ENCODE data around the gene KRTAP26-1. TPM values are rescaled to one million over a fixed set of nuclear protein-coding genes. Genes with fewer than 3 reads are reported as not detected.

Gene KRTAP26-1
- total RNA-seq, 4 donors from 2014 or later = not detected

DNA sequence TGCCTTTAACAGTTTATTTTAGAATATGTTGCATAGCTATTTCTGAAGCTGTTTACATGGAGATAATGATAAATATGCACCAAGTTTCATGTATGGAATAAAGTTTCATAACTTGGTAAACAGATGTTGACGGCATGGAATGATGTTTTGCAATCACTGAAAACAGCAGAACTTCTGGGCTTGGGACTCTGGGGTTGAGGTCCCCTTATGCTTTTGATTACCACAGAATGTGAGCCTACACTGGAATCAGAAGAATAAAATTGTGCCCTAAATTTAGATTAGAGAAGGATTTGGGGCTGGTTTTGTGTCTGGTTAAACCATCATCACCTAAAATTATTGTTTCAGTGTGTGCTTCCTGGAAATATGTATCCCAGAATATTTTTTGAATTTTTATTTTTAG is 48.5 kb downstream of the KRTAP26-1 start:
- TF ChIP-seq, protein P1, sequence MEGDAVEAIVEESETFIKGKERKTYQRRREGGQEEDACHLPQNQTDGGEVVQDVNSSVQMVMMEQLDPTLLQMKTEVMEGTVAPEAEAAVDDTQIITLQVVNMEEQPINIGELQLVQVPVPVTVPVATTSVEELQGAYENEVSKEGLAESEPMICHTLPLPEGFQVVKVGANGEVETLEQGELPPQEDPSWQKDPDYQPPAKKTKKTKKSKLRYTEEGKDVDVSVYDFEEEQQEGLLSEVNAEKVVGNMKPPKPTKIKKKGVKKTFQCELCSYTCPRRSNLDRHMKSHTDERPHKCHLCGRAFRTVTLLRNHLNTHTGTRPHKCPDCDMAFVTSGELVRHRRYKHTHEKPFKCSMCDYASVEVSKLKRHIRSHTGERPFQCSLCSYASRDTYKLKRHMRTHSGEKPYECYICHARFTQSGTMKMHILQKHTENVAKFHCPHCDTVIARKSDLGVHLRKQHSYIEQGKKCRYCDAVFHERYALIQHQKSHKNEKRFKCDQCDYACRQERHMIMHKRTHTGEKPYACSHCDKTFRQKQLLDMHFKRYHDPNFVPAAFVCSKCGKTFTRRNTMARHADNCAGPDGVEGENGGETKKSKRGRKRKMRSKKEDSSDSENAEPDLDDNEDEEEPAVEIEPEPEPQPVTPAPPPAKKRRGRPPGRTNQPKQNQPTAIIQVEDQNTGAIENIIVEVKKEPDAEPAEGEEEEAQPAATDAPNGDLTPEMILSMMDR (IDR thresholded peaks at IDR 0.05) = no peak
- no peak for DNase-seq (ENCODE audit: low spot score)
- no peak for ATAC-seq (ENCODE audit: low FRiP score)

DNA sequence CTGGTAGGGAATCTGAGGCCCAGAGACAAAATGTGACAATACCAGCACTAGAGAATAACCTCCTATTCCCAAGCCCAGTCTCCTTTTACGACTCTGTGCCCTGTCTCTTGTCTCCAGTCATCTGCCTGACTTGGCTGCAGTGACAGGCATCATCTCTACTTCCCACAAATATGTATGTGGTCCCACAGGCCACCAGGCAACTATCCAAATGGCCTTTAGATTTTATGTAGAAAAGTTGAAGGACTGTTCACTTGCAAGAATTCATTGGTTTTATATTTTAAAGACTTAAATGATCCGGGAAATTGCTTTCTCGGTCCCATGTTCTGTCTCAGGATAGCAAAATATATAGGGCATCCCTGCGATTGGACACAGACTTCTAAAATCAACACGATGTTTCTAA is 49.0 kb downstream of the KRTAP26-1 start:
- ATAC-seq (ENCODE audit: low FRiP score) (no peak), DNase-seq (ENCODE audit: low spot score) (no peak)
- TF ChIP-seq, protein P1 (IDR thresholded peaks at IDR 0.05) = no peak

- DNase-seq (ENCODE audit: low spot score) = no peak
Observed at GRCh38 chr21:30269803-30270530, 50.1 kb downstream of the KRTAP26-1 start.

More at GRCh38 chr21:30269803-30270530, 50.1 kb downstream of the KRTAP26-1 start:
- TF ChIP-seq, protein P1 (IDR thresholded peaks at IDR 0.05) = no peak
- ATAC-seq (ENCODE audit: low FRiP score) = no peak

Small RNAs within 50 kb of the gene (small RNA-seq; reads per million reads assigned to genes)
- gene KRTAP23-1 = not detected

Other genes with a start within 250 kb of the KRTAP26-1 start
- not detected for gene CLDN17, start 153.5 kb downstream of the KRTAP26-1 start, total RNA-seq
- not detected for gene CLDN8, start 104.2 kb downstream of the KRTAP26-1 start, total RNA-seq
- gene KRTAP24-1, start 37.4 kb downstream of the KRTAP26-1 start, total RNA-seq = not detected
- not detected for gene KRTAP25-1, start 30.8 kb downstream of the KRTAP26-1 start, total RNA-seq
- gene KRTAP27-1, start 17.4 kb upstream of the KRTAP26-1 start, total RNA-seq = not detected
- not detected for gene KRTAP23-1, start 28.3 kb upstream of the KRTAP26-1 start, total RNA-seq
- gene KRTAP13-2, start 52.0 kb upstream of the KRTAP26-1 start, total RNA-seq = not detected
- gene KRTAP13-1, start 75.7 kb upstream of the KRTAP26-1 start, total RNA-seq = not detected
- not detected for gene KRTAP13-3, start 105.6 kb upstream of the KRTAP26-1 start, total RNA-seq
- not detected for gene KRTAP13-4, start 109.9 kb upstream of the KRTAP26-1 start, total RNA-seq
- gene KRTAP15-1, start 120.0 kb upstream of the KRTAP26-1 start, total RNA-seq = not detected
- gene KRTAP19-1, start 160.1 kb upstream of the KRTAP26-1 start, total RNA-seq = not detected
- gene KRTAP19-2, start 167.1 kb upstream of the KRTAP26-1 start, total RNA-seq = not detected
- gene KRTAP19-3, start 171.7 kb upstream of the KRTAP26-1 start, total RNA-seq = not detected
- not detected for gene KRTAP19-4, start 176.8 kb upstream of the KRTAP26-1 start, total RNA-seq
- not detected for gene KRTAP19-5, start 181.8 kb upstream of the KRTAP26-1 start, total RNA-seq
- not detected for gene KRTAP19-6, start 221.5 kb upstream of the KRTAP26-1 start, total RNA-seq
- gene KRTAP19-7, start 241.0 kb upstream of the KRTAP26-1 start, total RNA-seq = not detected

Data from omental fat pad (tissue), 4 donors.